SKM-1 treated with dmso at 0.1 percent for 144 hours (cell line): ENCODE measurements around the gene PRR5.

Experiments used
- DNase-seq: peaks from one replicate; lab custom pipeline; 2025; ENCODE audit not compliant: unreplicated experiment; lab: John Stamatoyannopoulos, UW

Gene PRR5

DNA sequence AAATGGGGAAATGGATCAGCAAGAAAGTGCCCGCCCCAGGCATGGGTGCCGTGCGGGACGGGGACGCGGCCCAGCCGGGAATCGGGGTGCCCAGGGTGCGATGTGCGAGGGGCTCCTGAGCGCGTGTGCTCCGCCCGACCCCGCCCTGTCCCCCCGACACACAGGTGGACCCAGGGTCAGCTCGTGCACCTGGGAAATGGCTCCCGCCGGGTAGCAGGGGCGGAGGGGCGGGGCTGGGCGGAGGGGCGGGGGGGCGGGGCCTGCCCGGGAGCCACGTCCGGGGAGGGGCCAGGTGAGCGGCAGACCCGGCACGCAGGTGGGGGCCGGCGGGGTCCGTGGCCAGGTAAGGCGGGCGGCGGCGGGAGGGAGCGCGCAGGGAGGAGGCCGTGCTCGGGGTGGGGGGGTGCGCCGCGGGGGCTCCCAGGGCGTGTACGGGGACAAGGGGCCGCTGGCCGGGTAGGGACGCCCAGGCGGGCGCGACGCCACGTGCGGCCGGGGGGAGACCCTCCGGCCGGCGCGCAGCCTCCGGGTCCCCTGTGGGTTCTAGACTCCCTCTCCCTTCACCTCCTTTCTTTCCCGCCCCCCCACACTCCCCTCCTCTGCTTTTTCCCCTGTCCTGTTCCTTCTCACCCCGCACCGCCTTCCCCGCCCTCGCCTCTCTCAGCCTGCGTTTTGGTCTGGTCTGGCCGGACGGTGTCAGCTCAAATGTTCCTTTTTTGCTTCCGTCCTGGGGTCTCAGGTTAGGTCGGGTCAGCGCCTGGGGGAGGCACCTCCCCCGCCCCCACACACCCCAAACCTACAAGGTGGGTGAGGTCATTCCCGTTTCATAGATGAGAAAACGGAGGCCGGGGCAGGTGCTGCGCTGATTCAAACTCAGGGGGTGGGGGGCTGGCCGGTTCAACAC, 50.5 kb downstream of the PRR5 start, which contains the start of gene ARHGAP8:
Gene ARHGAP8 (plus strand): TSS at position 291 of the 904 bp plus-strand sequence. CDS start 33,953 bp downstream, outside the sequence.
- no peak for DNase-seq

GRCh38 chr22:44753189-44754042, 51.4 kb downstream of the PRR5 start:
- DNase-seq = no peak

DNA sequence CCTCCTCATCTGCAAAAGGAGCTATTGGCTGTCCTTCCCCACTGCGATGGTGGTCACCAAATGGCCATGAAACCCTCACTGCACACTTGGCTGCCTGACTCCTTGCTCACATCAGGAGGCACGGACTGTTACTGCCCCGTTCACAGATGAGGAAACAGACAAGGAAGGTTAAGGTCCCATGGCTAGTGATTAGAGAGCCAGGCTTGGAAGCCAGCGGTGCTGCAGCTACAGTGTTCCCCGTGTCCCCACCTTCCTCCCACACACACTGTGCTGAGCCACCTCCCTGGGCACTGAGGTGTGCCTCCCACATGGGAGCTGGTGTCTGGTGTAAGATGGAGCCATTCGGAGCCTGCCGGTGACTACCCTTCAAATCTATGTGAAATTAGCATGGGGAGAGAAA, 53.0 kb downstream of the PRR5 start:
- DNase-seq = no peak

- no peak for DNase-seq
Measured at GRCh38 chr22:44755417-44755816, 53.4 kb downstream of the PRR5 start.

DNA sequence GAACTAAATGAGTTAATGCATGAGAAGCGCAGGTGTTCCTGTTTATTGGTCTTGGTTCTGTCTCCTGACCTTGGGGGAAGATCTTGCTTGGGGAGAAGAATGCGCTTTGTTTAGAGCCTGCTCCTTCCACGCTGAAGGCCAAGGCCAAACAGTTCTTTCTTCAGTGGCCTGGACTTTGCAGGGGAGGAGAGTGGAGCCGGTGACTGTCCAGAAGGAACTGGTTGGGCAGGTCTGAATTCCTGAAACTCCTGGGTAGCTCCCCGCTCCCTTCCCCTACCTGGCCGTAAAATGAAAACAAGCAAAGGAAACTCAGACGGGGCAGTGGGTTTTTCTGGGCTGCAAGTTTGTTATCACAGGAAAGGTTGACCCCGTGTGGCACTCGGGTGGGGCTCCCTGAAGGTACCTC, 54.0 kb downstream of the PRR5 start:
- no peak for DNase-seq

DNA sequence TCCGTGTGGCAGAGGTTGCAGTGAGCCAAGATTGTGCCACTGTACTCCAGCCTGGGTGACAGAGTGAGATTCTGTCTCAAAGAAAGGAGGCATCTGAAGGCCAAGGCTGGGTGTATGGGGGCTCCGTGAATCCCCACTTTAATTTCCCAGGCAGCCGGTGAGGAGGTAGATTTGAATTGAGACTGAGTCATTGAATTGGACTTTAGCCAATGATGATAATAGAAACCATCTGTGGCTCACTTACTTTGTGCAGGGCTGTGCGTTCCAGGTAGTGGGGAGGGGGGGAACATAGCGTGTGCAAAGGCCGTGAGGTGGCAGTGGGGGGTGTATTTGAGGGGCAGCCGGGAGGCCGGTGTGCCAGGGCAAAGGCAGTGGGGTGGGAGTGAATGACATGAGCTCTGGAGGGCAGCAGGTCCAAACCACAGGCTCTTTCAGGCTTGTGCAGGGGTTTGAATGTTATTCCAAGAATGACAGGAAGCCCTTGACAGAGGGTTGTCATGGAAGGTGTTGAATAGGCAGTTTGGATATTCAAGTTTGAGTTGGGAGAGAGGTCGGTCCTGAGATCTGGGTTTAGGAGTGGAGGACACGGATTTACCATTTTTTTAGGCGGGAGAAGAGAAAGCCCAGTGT, 56.5 kb downstream of the PRR5 start:
- DNase-seq = no peak

DNA sequence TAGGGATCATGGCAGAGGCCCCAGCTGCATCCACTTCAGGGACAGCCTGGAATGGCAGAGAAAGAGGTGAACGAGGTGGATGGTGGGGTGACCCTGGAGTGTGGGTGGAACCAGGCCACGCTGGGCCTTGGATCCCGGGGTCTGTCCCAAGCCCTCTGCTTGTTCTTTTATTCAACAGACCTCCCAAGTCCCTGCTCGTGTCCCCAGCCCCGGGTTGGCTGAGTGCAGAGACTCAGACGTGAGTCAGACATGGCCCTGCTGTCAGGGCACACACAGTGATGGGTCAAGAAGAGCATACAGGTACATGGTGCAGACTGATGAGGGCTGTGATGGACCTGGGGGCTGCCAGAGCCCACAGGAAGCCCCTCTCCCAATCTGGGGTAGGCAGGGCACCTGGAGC, 57.0 kb downstream of the PRR5 start:
- no peak for DNase-seq

- no peak for DNase-seq
Measured at GRCh38 chr22:44759430-44760310, 57.7 kb downstream of the PRR5 start.

DNA sequence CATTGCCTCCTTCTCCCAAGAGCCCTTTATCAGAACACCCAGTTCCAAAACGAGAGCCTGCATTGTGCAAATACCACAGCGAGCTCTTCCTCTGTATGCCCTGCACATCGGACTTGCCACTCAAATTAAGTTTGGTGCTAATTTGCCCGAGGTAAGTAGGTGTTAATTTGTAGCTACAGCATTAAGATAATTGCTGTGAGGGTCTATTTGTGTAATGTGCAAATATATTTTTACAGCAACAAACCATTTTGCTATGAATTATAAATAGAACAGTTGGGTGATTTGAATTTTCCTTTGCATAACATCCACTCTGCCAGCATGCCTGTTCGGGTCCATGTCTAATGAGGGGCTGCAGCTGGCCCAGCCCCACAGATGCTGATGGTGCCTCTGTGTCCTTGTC, 58.5 kb downstream of the PRR5 start:
- DNase-seq = no peak

GRCh38 chr22:44761025-44761424, 59.0 kb downstream of the PRR5 start:
- no peak for DNase-seq

DNA sequence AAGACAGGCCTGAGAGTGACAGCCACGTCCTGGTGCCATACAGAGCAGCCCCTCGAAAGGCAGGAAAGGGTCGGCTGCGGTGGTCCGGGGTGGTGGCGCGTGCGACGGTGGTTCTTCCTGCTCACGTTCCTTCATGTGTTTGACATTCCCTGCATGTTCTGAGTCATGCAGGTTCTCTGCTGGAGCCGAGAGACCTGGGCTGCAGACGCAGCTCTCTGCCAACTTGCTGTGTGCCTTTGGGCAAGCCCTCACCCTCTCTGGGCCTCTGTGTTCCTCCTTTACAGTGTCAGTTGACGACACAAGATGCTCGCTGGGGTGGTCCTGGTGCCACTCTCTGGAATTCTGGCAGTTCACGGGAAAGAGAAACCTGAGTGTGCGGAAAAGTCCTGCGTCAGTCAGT, 62.4 kb downstream of the PRR5 start:
- DNase-seq = no peak

GRCh38 chr22:44764974-44765373, 63.0 kb downstream of the PRR5 start:
- no peak for DNase-seq

DNA sequence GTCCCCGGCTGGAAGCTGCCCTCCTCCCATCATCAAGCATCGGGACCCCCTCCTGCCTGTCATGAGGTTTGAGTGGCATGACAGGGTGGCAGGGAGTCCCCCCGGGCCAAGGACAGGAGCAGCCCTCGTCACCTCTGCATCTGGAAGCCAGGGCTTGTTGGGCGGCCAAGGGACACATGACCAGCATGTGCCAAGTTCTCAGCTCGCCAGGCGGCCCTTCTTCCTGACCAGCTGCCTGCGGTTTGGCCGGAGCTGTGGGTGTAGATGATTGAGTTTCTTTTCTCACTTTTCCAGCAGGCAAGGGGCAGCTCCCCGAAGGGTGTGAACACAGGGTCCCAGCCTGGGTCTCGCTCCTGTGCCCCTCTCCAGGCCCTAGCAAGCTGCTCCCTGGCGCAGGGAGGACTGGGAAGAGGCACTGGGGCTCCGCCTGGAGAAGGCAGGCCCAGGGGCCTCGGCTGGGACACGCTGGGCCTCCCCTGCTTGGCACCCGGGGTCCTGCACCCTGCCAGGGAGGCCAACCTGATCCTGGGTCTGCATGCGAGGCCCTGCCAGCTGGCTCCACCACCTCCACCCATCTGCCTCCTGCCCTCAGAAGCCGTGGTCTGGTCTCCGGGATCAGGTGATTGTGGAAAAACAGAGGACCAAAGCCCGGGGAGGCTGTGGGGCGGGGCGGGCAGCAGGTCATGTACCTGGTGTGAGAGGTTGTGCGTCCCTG, 63.7 kb downstream of the PRR5 start:
- no peak for DNase-seq

DNA sequence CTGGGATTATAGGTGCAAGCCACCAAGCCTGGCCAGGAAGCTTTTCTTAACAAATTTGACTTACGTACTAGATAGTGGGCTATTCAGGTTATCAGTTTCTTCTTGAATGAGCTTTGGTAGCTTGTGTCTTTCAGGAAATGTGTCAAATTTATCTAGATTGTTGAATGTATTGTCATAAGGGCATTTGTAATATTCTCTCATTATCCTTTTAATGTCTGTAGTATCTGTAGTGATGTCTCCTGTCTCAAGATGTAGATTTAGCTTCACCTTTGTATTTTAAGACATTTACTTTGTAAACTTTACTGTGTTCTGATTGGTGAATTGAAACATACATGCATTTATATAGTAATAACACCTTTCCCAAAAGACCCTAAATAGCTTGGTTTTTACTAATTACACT, 71.1 kb downstream of the PRR5 start:
- no peak for DNase-seq

DNA sequence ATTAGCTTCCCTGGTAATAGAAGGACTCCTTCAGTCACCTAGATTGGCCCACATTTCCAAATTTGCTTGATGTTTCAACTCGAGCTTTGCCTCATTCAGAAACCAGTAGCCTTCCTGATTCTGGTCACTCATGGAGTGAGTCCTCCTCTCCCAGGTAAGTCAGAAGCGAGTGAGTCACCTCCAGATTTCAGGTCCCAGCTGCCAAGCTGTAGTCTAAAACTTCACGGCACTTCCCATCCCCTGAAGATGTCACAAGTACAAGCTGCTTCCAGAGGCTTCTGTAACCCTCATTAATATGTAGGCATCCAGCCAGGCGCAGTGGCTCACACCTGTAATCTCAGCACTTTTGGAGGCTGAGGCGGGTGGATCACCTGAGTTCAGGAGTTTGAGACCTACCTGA, 73.9 kb downstream of the PRR5 start:
- no peak for DNase-seq

- DNase-seq = no peak
Measured at GRCh38 chr22:44776605-44777363, 74.8 kb downstream of the PRR5 start.

GRCh38 chr22:44777364-44777755, 75.4 kb downstream of the PRR5 start:
- DNase-seq = no peak

GRCh38 chr22:44780876-44781449, 79.0 kb downstream of the PRR5 start:
- no peak for DNase-seq
